ENCODE results near the gene SERPINH1.
A peak's percentile ranks its signal among the peaks of the same experiment; 100 is the strongest.
"Not testable (repeated sequence)": the region's sequence is repeated elsewhere in the genome, so short reads cannot be mapped to it uniquely, and the experiment has no call there.

Gene SERPINH1

DNA sequence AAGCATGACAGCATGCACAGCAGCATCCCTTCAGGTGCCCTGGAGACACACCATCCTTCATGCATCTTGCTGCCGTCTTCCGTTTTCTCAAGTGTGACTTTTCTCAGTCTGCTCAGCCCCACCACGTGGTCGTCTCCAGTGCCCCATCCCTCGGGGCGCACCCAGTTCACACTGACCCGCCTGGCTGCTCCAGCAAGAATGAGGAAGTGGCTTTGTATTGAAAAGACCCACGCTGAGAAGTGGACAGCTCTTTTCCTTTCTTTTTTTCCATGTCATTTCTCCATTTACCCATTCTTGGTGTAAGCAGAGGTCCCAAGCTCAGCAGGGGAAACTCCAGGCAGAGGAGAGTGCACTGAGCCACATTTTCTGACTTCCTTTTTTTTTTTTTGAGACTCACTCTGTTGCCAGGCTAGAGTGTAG, 14.5 kb downstream of the SERPINH1 start:
- Histone ChIP-seq H3K9ac (ENCODE audit: low read length) (no peak overlapping the region), H3K4me1 (ENCODE audit: control insufficient read depth, insufficient read depth, low read length) (no peaks in the 10 kb centered on the region), H3K27me3 (ENCODE audit: control insufficient read depth, insufficient read depth, low read length) (no peaks in the 10 kb centered on the region), H3K27ac (ENCODE audit: low read depth, low read length) (no peak overlapping the region), H3K4me3 (ENCODE audit: low read length) (no peak overlapping the region), H3K36me3 (ENCODE audit: control insufficient read depth, insufficient read depth, low read length) (peaks cover 16% of the 10 kb centered on the region)

GRCh38 chr11:75577207-75577606, 15.2 kb downstream of the SERPINH1 start:
- Histone ChIP-seq H3K4me3 (ENCODE audit: low read length) (no peak overlapping the region), H3K36me3 (ENCODE audit: control insufficient read depth, insufficient read depth, low read length) (peaks cover 12% of the 10 kb centered on the region), H3K27me3 (ENCODE audit: control insufficient read depth, insufficient read depth, low read length) (no peaks in the 10 kb centered on the region), H3K4me1 (ENCODE audit: control insufficient read depth, insufficient read depth, low read length) (no peaks in the 10 kb centered on the region), H3K27ac (ENCODE audit: low read depth, low read length) (no peak overlapping the region), H3K9ac (ENCODE audit: low read length) (no peak overlapping the region)

DNA sequence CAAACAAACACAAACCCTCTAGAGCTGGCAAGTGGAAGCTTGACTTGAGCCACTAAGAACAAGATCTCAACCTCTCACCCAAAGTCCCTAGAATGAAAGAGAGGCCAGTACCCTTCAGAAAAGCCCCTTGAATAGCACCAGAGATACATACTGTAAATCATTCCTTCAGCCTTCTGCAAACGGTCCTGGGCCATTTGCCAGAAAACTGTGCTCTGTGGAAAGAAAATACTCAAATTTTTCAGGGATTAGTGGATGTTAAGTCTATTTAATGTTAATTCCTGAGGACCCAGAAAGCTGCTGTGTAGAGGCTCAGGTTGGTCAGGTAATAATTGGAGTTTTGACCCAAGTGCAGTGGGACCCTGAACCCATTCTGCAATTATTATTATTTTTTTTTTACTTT, 16.9 kb downstream of the SERPINH1 start:
- H3K4me1 ChIP-seq (ENCODE audit: control insufficient read depth, insufficient read depth, low read length): peaks cover 7% of the 10 kb centered on the region
- no peak overlapping the region for H3K27ac ChIP-seq (ENCODE audit: low read depth, low read length)
- no peaks in the 10 kb centered on the region for H3K27me3 ChIP-seq (ENCODE audit: control insufficient read depth, insufficient read depth, low read length)
- no peak overlapping the region for H3K4me3 ChIP-seq (ENCODE audit: low read length)
- no peaks in the 10 kb centered on the region for H3K36me3 ChIP-seq (ENCODE audit: control insufficient read depth, insufficient read depth, low read length)
- H3K9ac ChIP-seq (ENCODE audit: low read length): no peak overlapping the region

DNA sequence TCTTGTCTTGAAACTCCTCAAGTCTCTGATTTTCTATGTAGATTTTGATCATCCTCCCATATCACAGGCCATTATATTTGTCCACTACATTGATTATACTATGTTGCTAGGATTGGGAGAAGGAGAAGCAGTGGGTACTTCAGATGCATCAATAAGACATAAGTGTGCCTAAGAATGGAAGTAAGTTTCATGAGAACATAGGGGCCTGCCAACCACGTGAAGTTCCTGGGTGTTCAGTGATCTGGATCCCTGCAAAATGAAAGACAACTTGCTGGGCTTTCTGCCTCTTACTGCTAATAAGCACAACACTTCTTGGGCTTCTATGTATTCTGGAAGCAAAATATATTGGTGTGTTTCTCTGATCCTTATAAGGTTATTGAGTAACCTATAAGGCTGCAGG, 17.8 kb downstream of the SERPINH1 start:
- Histone ChIP-seq H3K4me3 (ENCODE audit: low read length) (no peak overlapping the region), H3K27ac (ENCODE audit: low read depth, low read length) (no peak overlapping the region), H3K4me1 (ENCODE audit: control insufficient read depth, insufficient read depth, low read length) (peaks cover 12% of the 10 kb centered on the region), H3K9ac (ENCODE audit: low read length) (no peak overlapping the region), H3K27me3 (ENCODE audit: control insufficient read depth, insufficient read depth, low read length) (no peaks in the 10 kb centered on the region), H3K36me3 (ENCODE audit: control insufficient read depth, insufficient read depth, low read length) (no peaks in the 10 kb centered on the region)

- peak overlapping the region; percentile 69 for H3K9ac ChIP-seq (ENCODE audit: low read length)
- H3K36me3 ChIP-seq (ENCODE audit: control insufficient read depth, insufficient read depth, low read length): no peaks in the 10 kb centered on the region
- peaks cover 12% of the 10 kb centered on the region for H3K4me1 ChIP-seq (ENCODE audit: control insufficient read depth, insufficient read depth, low read length)
- H3K27me3 ChIP-seq (ENCODE audit: control insufficient read depth, insufficient read depth, low read length): no peaks in the 10 kb centered on the region
- H3K27ac ChIP-seq (ENCODE audit: low read depth, low read length): peak overlapping the region; percentile 97
- H3K4me3 ChIP-seq (ENCODE audit: low read length): peak overlapping the region; percentile 76
Observed at GRCh38 chr11:75582506-75582894, 20.4 kb downstream of the SERPINH1 start.

DNA sequence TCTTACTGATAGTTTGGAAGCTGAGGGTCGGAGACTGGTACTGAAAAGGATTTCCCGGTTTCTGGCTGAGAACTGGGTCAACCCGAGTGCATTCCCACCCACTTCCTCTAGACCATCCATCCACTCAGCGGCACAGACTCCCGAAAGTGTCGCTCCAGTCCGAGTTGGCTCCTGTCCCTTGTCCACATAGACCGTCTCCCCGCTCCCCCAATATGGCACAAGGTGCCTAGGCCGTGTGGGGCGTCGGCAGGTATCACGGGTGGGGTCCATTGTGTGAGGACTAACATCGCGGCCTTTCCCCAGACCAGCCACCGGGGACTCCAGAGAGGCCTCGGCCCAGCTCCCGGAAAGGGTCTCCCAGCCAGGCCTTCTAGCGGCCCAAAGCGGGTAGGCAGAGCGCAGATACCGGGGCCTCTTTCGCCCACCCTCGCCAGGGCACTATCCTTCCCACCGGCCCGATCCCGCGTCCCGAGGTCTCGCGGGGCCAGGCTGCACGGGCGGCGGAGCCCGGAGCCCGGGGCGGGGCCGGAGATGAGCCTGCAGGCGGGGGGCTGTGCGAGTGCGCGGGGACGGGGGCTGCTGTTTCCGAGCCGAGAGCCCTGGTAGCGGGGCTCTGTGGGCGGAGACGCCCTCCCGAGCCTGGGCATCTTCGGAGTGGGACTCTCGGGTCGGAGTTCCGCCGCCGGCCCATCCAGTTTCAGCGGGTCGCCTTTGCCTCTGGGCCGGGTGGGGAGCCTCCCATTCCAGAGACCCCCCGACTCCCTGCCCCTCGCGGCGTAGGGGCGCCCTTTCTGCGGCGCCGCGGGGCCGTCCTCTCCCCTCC, 21.1 kb downstream of the SERPINH1 start:
- Histone ChIP-seq H3K4me1 (ENCODE audit: control insufficient read depth, insufficient read depth, low read length) (peaks cover 12% of the 10 kb centered on the region), H3K36me3 (ENCODE audit: control insufficient read depth, insufficient read depth, low read length) (no peaks in the 10 kb centered on the region), H3K27ac (ENCODE audit: low read depth, low read length) (peak overlapping the region; percentile 97), H3K9ac (ENCODE audit: low read length) (peak overlapping the region; percentile 69), H3K27me3 (ENCODE audit: control insufficient read depth, insufficient read depth, low read length) (no peaks in the 10 kb centered on the region), H3K4me3 (ENCODE audit: low read length) (peak overlapping the region; percentile 76)

- Histone ChIP-seq H3K4me1 (ENCODE audit: control insufficient read depth, insufficient read depth, low read length) (peaks cover 12% of the 10 kb centered on the region), H3K4me3 (ENCODE audit: low read length) (peak overlapping the region; percentile 76), H3K9ac (ENCODE audit: low read length) (peak overlapping the region; percentile 69), H3K27me3 (ENCODE audit: control insufficient read depth, insufficient read depth, low read length) (no peaks in the 10 kb centered on the region), H3K36me3 (ENCODE audit: control insufficient read depth, insufficient read depth, low read length) (no peaks in the 10 kb centered on the region), H3K27ac (ENCODE audit: low read depth, low read length) (peak overlapping the region; percentile 97)
Observed at GRCh38 chr11:75583718-75584658, 21.9 kb downstream of the SERPINH1 start.

- not testable (repeated sequence) for H3K9ac ChIP-seq (ENCODE audit: low read length); H3K4me3 ChIP-seq (ENCODE audit: low read length)
- H3K27ac ChIP-seq (ENCODE audit: low read depth, low read length): peak overlapping the region; percentile 97
Observed at GRCh38 chr11:75584659-75585292, 22.7 kb downstream of the SERPINH1 start.

DNA sequence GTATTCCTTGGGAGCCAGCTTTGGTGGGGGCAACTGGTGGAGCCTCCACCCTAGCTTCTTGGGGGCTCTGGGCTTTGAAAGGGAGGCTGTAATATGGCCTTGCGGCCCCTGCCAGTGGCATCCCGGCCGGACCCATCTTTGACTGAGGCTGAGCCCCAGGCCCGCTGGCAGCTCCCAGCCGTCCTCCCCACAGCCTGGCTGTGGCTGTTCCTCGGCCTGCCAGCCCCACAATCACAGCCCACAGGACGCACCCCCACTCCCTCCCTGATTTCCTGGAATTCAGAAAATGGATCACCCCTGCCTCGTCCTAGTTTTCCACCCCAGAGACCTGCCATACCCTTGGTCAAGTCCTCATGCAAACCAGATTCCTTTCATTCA, 23.2 kb downstream of the SERPINH1 start:
- no peaks in the 10 kb centered on the region for H3K36me3 ChIP-seq (ENCODE audit: control insufficient read depth, insufficient read depth, low read length)
- H3K27me3 ChIP-seq (ENCODE audit: control insufficient read depth, insufficient read depth, low read length): no peaks in the 10 kb centered on the region
- H3K27ac ChIP-seq (ENCODE audit: low read depth, low read length): no peak overlapping the region
- peaks cover 12% of the 10 kb centered on the region for H3K4me1 ChIP-seq (ENCODE audit: control insufficient read depth, insufficient read depth, low read length)
- no peak overlapping the region for H3K9ac ChIP-seq (ENCODE audit: low read length)
- H3K4me3 ChIP-seq (ENCODE audit: low read length): no peak overlapping the region

More at GRCh38 chr11:75584659-75585292, 22.7 kb downstream of the SERPINH1 start:
- H3K27me3 ChIP-seq (ENCODE audit: control insufficient read depth, insufficient read depth, low read length); H3K36me3 ChIP-seq (ENCODE audit: control insufficient read depth, insufficient read depth, low read length): not testable (repeated sequence)
- H3K4me1 ChIP-seq (ENCODE audit: control insufficient read depth, insufficient read depth, low read length): peaks cover 12% of the 10 kb centered on the region

DNA sequence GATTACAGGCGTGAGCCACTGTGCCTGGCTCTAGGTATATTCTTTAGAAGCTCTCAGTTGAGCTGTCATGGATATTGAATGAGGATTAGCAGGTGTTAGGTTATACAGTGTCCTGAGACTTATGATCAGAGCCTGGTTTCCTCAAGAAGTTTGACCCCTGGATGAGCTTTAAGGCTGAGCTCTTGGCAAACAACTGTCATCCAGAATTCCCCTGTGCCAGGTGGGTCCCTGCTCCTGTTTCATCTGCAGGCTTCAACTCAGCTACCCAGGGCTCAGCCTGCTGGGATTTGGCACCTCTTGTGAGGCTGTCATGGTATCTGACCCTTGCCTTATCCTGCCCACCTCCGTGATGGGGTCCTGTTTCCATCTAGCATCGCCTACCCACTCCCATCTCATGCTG, 24.3 kb downstream of the SERPINH1 start:
- Histone ChIP-seq H3K27me3 (ENCODE audit: control insufficient read depth, insufficient read depth, low read length) (no peaks in the 10 kb centered on the region), H3K4me1 (ENCODE audit: control insufficient read depth, insufficient read depth, low read length) (peaks cover 12% of the 10 kb centered on the region), H3K9ac (ENCODE audit: low read length) (no peak overlapping the region), H3K27ac (ENCODE audit: low read depth, low read length) (no peak overlapping the region), H3K36me3 (ENCODE audit: control insufficient read depth, insufficient read depth, low read length) (no peaks in the 10 kb centered on the region), H3K4me3 (ENCODE audit: low read length) (no peak overlapping the region)

DNA sequence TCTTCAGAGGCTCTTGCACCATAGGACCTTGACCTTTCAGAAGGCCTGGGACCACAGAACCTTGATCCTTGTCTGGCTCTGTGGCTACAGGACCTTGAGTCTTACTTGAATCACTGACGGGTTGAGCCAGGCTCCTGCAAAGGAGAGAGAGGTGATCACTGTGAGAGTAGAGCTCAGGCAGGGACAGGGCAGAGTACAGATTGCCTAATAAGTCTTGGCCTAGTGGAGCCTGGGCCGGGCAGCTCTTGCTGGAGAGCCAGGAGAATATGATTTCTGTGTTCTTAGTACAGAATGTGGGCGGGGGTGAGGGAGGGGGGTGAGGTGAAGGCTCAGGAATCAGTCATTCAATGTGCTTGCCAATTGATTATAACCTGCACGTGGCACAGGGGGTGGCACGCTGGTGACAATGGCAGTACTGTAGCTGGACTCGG, 26.0 kb downstream of the SERPINH1 start:
- Histone ChIP-seq H3K36me3 (ENCODE audit: control insufficient read depth, insufficient read depth, low read length) (no peaks in the 10 kb centered on the region), H3K9ac (ENCODE audit: low read length) (no peak overlapping the region), H3K27me3 (ENCODE audit: control insufficient read depth, insufficient read depth, low read length) (no peaks in the 10 kb centered on the region), H3K4me1 (ENCODE audit: control insufficient read depth, insufficient read depth, low read length) (peaks cover 6% of the 10 kb centered on the region), H3K4me3 (ENCODE audit: low read length) (no peak overlapping the region), H3K27ac (ENCODE audit: low read depth, low read length) (no peak overlapping the region)

DNA sequence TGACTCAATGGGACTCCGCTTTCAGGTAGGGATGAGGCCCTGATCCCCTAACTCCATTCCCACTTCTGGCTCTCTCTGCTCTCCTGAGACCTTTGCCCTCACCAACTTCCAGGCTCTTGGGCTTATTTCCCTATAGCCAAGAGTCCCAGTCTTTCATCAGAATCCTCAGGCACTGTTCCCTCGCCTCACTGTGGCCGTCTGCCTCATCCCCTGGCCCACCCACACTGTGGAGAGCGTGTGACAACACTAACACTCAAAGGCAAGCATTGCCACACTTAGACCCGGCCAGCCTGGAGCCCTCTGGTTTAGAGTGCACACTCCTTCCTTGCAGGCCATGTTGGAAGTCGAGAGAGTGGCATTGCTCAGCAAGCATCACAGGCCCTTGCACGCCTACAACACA, 27.0 kb downstream of the SERPINH1 start:
- Histone ChIP-seq H3K27me3 (ENCODE audit: control insufficient read depth, insufficient read depth, low read length) (no peaks in the 10 kb centered on the region), H3K9ac (ENCODE audit: low read length) (no peak overlapping the region), H3K36me3 (ENCODE audit: control insufficient read depth, insufficient read depth, low read length) (no peaks in the 10 kb centered on the region), H3K27ac (ENCODE audit: low read depth, low read length) (no peak overlapping the region), H3K4me1 (ENCODE audit: control insufficient read depth, insufficient read depth, low read length) (peaks cover 9% of the 10 kb centered on the region), H3K4me3 (ENCODE audit: low read length) (no peak overlapping the region)

All from rectal smooth muscle tissue (tissue), 1 donor.